ENCODE results near the gene ACP1.

Gene ACP1

GRCh38 chr2:254241-254640 lies 10.5 kb upstream of the ACP1 start:
- H3K4me2 ChIP-seq (ENCODE audit: insufficient read depth, low read length, poor library complexity, severe bottlenecking): no peak overlapping the region
- no peak overlapping the region for H3K14ac ChIP-seq (ENCODE audit: low read length)
- H3K27ac ChIP-seq (replicated peaks; ENCODE audit: low read length): no peak overlapping the region
- H2BK15ac ChIP-seq (ENCODE audit: low read length): no peak overlapping the region
- no peak overlapping the region for H3K18ac ChIP-seq (ENCODE audit: low read length)
- no peak overlapping the region for H3K4me3 ChIP-seq (ENCODE audit: low read length in 2 of 2)
- peaks cover 0 to 39% of the 10 kb centered on the region in 2 donors for H3K36me3 ChIP-seq (replicated peaks in 1 of 2; ENCODE audit: control insufficient read depth in 2 of 2, insufficient read depth in 2 of 2, low read length in 2 of 2)
- H2BK12ac ChIP-seq (ENCODE audit: low read length): no peak overlapping the region
- no peak overlapping the region for H2BK120ac ChIP-seq (ENCODE audit: low read depth, low read length)
- H4K8ac ChIP-seq (ENCODE audit: low read depth, low read length): no peak overlapping the region
- H3K79me1 ChIP-seq (ENCODE audit: low read depth, low read length): no peaks in the 10 kb centered on the region
- no peak overlapping the region for H3K4ac ChIP-seq (ENCODE audit: low read length)
- peaks cover 4 to 23% of the 10 kb centered on the region in 2 donors for H3K9me3 ChIP-seq (replicated peaks in 1 of 2; ENCODE audit: control insufficient read depth in 2 of 2, insufficient read depth in 1 of 2, low read depth in 1 of 2, low read length in 2 of 2)
- no peak overlapping the region for H4K91ac ChIP-seq (ENCODE audit: low read depth, low read length, poor library complexity)
- no peak overlapping the region for H2AK5ac ChIP-seq (ENCODE audit: low read depth, low read length)
- no peaks in the 10 kb centered on the region for H3K4me1 ChIP-seq (ENCODE audit: control insufficient read depth in 2 of 2, insufficient read depth in 1 of 2, low read depth in 1 of 2, low read length in 2 of 2)
- DNase-seq (ENCODE audit: low spot score): no peak
- H3K27me3 ChIP-seq (ENCODE audit: control insufficient read depth in 3 of 3, insufficient read depth in 3 of 3, low read depth in 1 of 3, low read length in 3 of 3): no peaks in the 10 kb centered on the region
- no CpG with 5 or more reads among the region's 7 CpGs for WGBS, 2 donors (ENCODE audit: extremely low coverage in 2 of 2, insufficient read length in 2 of 2, insufficient replicate concordance in 1 of 2)
- no peak overlapping the region for H3K23ac ChIP-seq (ENCODE audit: low read depth, low read length, poor library complexity)
- H2BK5ac ChIP-seq (ENCODE audit: low read length): no peak overlapping the region
- no peak overlapping the region for H3K9ac ChIP-seq (ENCODE audit: low read depth, low read length, poor library complexity)
- H2AFZ ChIP-seq (ENCODE audit: low read length): no peak overlapping the region

- Histone ChIP-seq H3K4me3 (ENCODE audit: low read length in 2 of 2) (no peak overlapping the region), H3K27ac (replicated peaks; ENCODE audit: low read length) (no peak overlapping the region), H3K27me3 (ENCODE audit: control insufficient read depth in 3 of 3, insufficient read depth in 3 of 3, low read depth in 1 of 3, low read length in 3 of 3) (no peaks in the 10 kb centered on the region), H2AFZ (ENCODE audit: low read length) (no peak overlapping the region), H3K9ac (ENCODE audit: low read depth, low read length, poor library complexity) (no peak overlapping the region), H3K4me2 (ENCODE audit: insufficient read depth, low read length, poor library complexity, severe bottlenecking) (no peak overlapping the region), H3K4ac (ENCODE audit: low read length) (no peak overlapping the region), H3K23ac (ENCODE audit: low read depth, low read length, poor library complexity) (no peak overlapping the region), H4K8ac (ENCODE audit: low read depth, low read length) (no peak overlapping the region), H2AK5ac (ENCODE audit: low read depth, low read length) (no peak overlapping the region), H3K9me3 (replicated peaks in 1 of 2; ENCODE audit: control insufficient read depth in 2 of 2, insufficient read depth in 1 of 2, low read depth in 1 of 2, low read length in 2 of 2) (peaks cover 4 to 32% of the 10 kb centered on the region in 2 donors), H2BK15ac (ENCODE audit: low read length) (no peak overlapping the region), H3K79me1 (ENCODE audit: low read depth, low read length) (no peaks in the 10 kb centered on the region), H3K18ac (ENCODE audit: low read length) (no peak overlapping the region), H3K36me3 (replicated peaks in 1 of 2; ENCODE audit: control insufficient read depth in 2 of 2, insufficient read depth in 2 of 2, low read length in 2 of 2) (peaks cover 0 to 39% of the 10 kb centered on the region in 2 donors), H2BK120ac (ENCODE audit: low read depth, low read length) (no peak overlapping the region), H4K91ac (ENCODE audit: low read depth, low read length, poor library complexity) (no peak overlapping the region), H3K4me1 (ENCODE audit: control insufficient read depth in 2 of 2, insufficient read depth in 1 of 2, low read depth in 1 of 2, low read length in 2 of 2) (no peaks in the 10 kb centered on the region), H2BK5ac (ENCODE audit: low read length) (no peak overlapping the region), H3K14ac (ENCODE audit: low read length) (no peak overlapping the region), H2BK12ac (ENCODE audit: low read length) (no peak overlapping the region)
- no CpG with 5 or more reads among the region's 2 CpGs for WGBS, 2 donors (ENCODE audit: extremely low coverage in 2 of 2, insufficient read length in 2 of 2, insufficient replicate concordance in 1 of 2)
- no peak for DNase-seq (ENCODE audit: low spot score)
Observed at GRCh38 chr2:255195-255594, 9.6 kb upstream of the ACP1 start.

GRCh38 chr2:256094-256493 lies 8.7 kb upstream of the ACP1 start:
- Histone ChIP-seq H3K4me1 (ENCODE audit: control insufficient read depth in 2 of 2, insufficient read depth in 1 of 2, low read depth in 1 of 2, low read length in 2 of 2) (no peaks in the 10 kb centered on the region), H2AFZ (ENCODE audit: low read length) (no peak overlapping the region), H2BK5ac (ENCODE audit: low read length) (no peak overlapping the region), H3K9me3 (replicated peaks in 1 of 2; ENCODE audit: control insufficient read depth in 2 of 2, insufficient read depth in 1 of 2, low read depth in 1 of 2, low read length in 2 of 2) (peaks cover 6 to 41% of the 10 kb centered on the region in 2 donors), H3K4me2 (ENCODE audit: insufficient read depth, low read length, poor library complexity, severe bottlenecking) (no peak overlapping the region), H3K4me3 (ENCODE audit: low read length in 2 of 2) (no peak overlapping the region), H4K8ac (ENCODE audit: low read depth, low read length) (no peak overlapping the region), H2BK15ac (ENCODE audit: low read length) (no peak overlapping the region), H4K91ac (ENCODE audit: low read depth, low read length, poor library complexity) (no peak overlapping the region), H3K23ac (ENCODE audit: low read depth, low read length, poor library complexity) (no peak overlapping the region), H3K79me1 (ENCODE audit: low read depth, low read length) (no peaks in the 10 kb centered on the region), H3K9ac (ENCODE audit: low read depth, low read length, poor library complexity) (no peak overlapping the region), H3K27ac (replicated peaks; ENCODE audit: low read length) (no peak overlapping the region), H3K14ac (ENCODE audit: low read length) (no peak overlapping the region), H2AK5ac (ENCODE audit: low read depth, low read length) (no peak overlapping the region), H2BK120ac (ENCODE audit: low read depth, low read length) (no peak overlapping the region), H3K36me3 (replicated peaks in 1 of 2; ENCODE audit: control insufficient read depth in 2 of 2, insufficient read depth in 2 of 2, low read length in 2 of 2) (peaks cover 0 to 41% of the 10 kb centered on the region in 2 donors), H3K27me3 (ENCODE audit: control insufficient read depth in 3 of 3, insufficient read depth in 3 of 3, low read depth in 1 of 3, low read length in 3 of 3) (no peaks in the 10 kb centered on the region), H2BK12ac (ENCODE audit: low read length) (no peak overlapping the region), H3K4ac (ENCODE audit: low read length) (no peak overlapping the region), H3K18ac (ENCODE audit: low read length) (no peak overlapping the region)
- DNase-seq (ENCODE audit: low spot score): no peak
- no CpG with 5 or more reads among the region's 3 CpGs for WGBS, 2 donors (ENCODE audit: extremely low coverage in 2 of 2, insufficient read length in 2 of 2, insufficient replicate concordance in 1 of 2)

- H3K27ac ChIP-seq (replicated peaks; ENCODE audit: low read length): no peak overlapping the region
- H3K4me3 ChIP-seq (ENCODE audit: low read length in 2 of 2): no peak overlapping the region
- no peak overlapping the region for H2BK120ac ChIP-seq (ENCODE audit: low read depth, low read length)
- peaks cover 8 to 48% of the 10 kb centered on the region in 2 donors for H3K9me3 ChIP-seq (replicated peaks in 1 of 2; ENCODE audit: control insufficient read depth in 2 of 2, insufficient read depth in 1 of 2, low read depth in 1 of 2, low read length in 2 of 2)
- no peaks in the 10 kb centered on the region for H3K27me3 ChIP-seq (ENCODE audit: control insufficient read depth in 3 of 3, insufficient read depth in 3 of 3, low read depth in 1 of 3, low read length in 3 of 3)
- H2BK15ac ChIP-seq (ENCODE audit: low read length): no peak overlapping the region
- H3K79me1 ChIP-seq (ENCODE audit: low read depth, low read length): no peaks in the 10 kb centered on the region
- H3K4me2 ChIP-seq (ENCODE audit: insufficient read depth, low read length, poor library complexity, severe bottlenecking): no peak overlapping the region
- DNase-seq (ENCODE audit: low spot score): no peak
- no peak overlapping the region for H3K4ac ChIP-seq (ENCODE audit: low read length)
- peaks cover 0 to 41% of the 10 kb centered on the region in 2 donors for H3K36me3 ChIP-seq (replicated peaks in 1 of 2; ENCODE audit: control insufficient read depth in 2 of 2, insufficient read depth in 2 of 2, low read length in 2 of 2)
- WGBS, 2 donors (ENCODE audit: extremely low coverage in 2 of 2, insufficient read length in 2 of 2, insufficient replicate concordance in 1 of 2): no CpG with 5 or more reads among the region's 3 CpGs
- H3K18ac ChIP-seq (ENCODE audit: low read length): no peak overlapping the region
- H2BK5ac ChIP-seq (ENCODE audit: low read length): no peak overlapping the region
- H3K14ac ChIP-seq (ENCODE audit: low read length): no peak overlapping the region
- H3K9ac ChIP-seq (ENCODE audit: low read depth, low read length, poor library complexity): no peak overlapping the region
- no peak overlapping the region for H4K91ac ChIP-seq (ENCODE audit: low read depth, low read length, poor library complexity)
- H2AK5ac ChIP-seq (ENCODE audit: low read depth, low read length): no peak overlapping the region
- H2AFZ ChIP-seq (ENCODE audit: low read length): no peak overlapping the region
- H2BK12ac ChIP-seq (ENCODE audit: low read length): no peak overlapping the region
- no peak overlapping the region for H3K23ac ChIP-seq (ENCODE audit: low read depth, low read length, poor library complexity)
- H3K4me1 ChIP-seq (ENCODE audit: control insufficient read depth in 2 of 2, insufficient read depth in 1 of 2, low read depth in 1 of 2, low read length in 2 of 2): no peaks in the 10 kb centered on the region
- no peak overlapping the region for H4K8ac ChIP-seq (ENCODE audit: low read depth, low read length)
Observed at GRCh38 chr2:257429-257828, 7.3 kb upstream of the ACP1 start.
